ENCODE measurements around the gene AFDN. TPM values are rescaled to one million over a fixed set of nuclear protein-coding genes. Genes with fewer than 3 reads are reported as not detected.

The AFDN gene
- total RNA-seq, 4 donors from 2014 or later, result 134 to 179 (median 144) TPM

DNA sequence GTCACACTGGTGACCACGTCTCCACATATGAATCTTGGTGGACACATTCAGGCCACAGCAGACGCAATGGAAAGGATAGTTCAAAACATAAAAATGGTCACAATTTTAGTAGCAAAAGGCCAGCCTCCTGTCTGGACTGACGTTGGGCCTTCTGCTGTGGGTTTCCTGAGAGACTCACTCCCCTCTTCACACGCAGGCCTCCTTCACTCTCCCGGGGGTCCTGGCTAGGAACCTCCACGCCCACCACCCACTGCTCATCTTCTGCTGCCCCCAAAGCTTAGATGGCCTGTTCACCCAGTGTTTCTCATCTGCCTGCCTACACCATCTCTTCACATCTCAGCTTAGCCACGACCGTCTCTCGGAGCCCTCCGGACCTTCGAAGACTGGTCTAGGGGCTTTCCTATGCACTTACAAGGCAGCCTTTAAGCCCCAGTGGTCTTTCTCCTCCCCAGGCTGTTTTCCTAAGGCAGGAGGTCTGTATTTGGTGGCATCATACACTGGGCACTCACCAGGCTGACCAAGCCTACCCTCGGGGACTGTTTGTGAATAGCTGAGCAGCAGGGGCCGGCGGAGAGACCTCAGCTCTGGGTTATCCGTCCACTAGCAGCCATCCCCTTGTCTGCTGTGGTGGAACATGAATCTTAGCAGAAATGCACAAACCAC lies 46.6 kb upstream of the AFDN start:
- Histone ChIP-seq H3K27ac (no peak overlapping the region), H3K36me3 (no peaks in the 10 kb centered on the region), H3K27me3 (no peaks in the 10 kb centered on the region), H3K4me1 (no peaks in the 10 kb centered on the region), H3K9me3 (no peaks in the 10 kb centered on the region), H3K4me3 (no peak overlapping the region)
- DNase-seq (ENCODE audit: low spot score in 2 of 2), result no peak
- 82 to 90% methylated on average over 15 of the region's 15 CpGs for WGBS, 2 donors
- TF ChIP-seq, protein P1, sequence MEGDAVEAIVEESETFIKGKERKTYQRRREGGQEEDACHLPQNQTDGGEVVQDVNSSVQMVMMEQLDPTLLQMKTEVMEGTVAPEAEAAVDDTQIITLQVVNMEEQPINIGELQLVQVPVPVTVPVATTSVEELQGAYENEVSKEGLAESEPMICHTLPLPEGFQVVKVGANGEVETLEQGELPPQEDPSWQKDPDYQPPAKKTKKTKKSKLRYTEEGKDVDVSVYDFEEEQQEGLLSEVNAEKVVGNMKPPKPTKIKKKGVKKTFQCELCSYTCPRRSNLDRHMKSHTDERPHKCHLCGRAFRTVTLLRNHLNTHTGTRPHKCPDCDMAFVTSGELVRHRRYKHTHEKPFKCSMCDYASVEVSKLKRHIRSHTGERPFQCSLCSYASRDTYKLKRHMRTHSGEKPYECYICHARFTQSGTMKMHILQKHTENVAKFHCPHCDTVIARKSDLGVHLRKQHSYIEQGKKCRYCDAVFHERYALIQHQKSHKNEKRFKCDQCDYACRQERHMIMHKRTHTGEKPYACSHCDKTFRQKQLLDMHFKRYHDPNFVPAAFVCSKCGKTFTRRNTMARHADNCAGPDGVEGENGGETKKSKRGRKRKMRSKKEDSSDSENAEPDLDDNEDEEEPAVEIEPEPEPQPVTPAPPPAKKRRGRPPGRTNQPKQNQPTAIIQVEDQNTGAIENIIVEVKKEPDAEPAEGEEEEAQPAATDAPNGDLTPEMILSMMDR (IDR thresholded peaks at IDR 0.05), result no peak
- TF ChIP-seq POLR2A (IDR thresholded peaks at IDR 0.05) (no peak), EP300 (IDR thresholded peaks at IDR 0.05) (no peak)

DNA sequence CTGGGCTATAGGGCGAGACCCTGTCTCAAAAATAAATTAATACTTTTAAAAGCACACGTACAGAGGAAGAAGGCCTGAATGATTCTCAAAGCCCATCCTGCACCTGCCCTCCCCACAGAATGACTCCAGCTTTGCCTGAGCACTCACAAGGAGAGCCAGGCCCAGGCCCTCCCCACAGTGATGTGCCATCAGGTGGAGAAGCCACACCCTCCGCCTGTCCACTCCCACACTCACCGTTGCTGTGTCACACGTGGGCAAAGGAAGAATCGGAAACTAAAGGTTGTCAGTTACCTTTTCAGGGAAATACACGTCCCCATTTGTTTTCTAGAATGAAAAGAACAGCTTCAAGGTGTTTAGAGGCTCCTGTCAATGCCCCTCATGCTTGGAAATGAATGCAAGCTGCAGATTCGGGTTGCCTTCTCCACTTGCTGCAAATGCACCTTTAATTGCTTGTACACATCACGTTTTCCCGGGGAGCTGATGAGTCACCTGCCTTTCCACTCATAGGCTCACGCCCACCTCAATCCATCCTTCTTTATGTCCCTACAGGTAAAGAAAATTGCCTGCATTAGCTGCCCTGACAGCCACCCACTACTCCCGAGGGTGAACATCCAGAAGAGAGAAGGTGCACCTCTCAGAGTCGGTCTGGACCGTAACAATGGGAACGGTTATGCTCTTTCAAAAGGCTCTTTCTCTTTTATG lies 45.5 kb upstream of the AFDN start:
- Histone ChIP-seq H3K27ac (no peak overlapping the region), H3K4me3 (no peak overlapping the region), H3K36me3 (no peaks in the 10 kb centered on the region), H3K27me3 (no peaks in the 10 kb centered on the region), H3K9me3 (no peaks in the 10 kb centered on the region), H3K4me1 (no peaks in the 10 kb centered on the region)
- 78 to 83% methylated on average over 15 of the region's 15 CpGs for WGBS, 2 donors
- TF ChIP-seq, protein P1 (IDR thresholded peaks at IDR 0.05), result no peak
- TF ChIP-seq POLR2A (IDR thresholded peaks at IDR 0.05) (no peak), EP300 (IDR thresholded peaks at IDR 0.05) (no peak)
- DNase-seq (ENCODE audit: low spot score in 2 of 2), result no peak

DNA sequence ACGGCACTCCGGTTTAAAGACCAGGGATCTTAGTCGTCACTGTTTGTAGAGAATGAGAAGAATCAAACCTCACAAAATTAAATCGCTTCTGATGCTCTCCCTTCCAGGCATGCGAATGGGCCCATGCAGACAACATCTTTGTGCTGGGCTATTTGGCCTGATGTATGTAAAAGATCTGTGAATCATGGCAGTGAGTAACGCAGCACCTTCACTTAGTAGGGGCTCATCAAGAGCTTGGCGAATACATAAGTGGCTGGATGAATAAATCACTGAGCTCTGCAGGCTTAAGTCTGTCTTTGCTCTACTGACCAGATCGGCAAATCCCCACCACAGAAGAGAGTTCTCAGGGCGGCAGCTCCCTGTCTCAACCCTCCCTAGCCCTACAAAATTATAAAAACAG lies 44.8 kb upstream of the AFDN start:
- no peaks in the 10 kb centered on the region for H3K36me3 ChIP-seq
- no peak overlapping the region for H3K27ac ChIP-seq
- no peak for TF ChIP-seq POLR2A (IDR thresholded peaks at IDR 0.05)
- no peak for TF ChIP-seq EP300 (IDR thresholded peaks at IDR 0.05)
- TF ChIP-seq, protein P1 (IDR thresholded peaks at IDR 0.05), result no peak
- no peak overlapping the region for H3K4me3 ChIP-seq
- H3K4me1 ChIP-seq, result peaks cover 0 to 4% (median 0%) of the 10 kb centered on the region in 4 donors
- no peaks in the 10 kb centered on the region for H3K27me3 ChIP-seq
- 91 to 95% methylated on average over 9 of the region's 9 CpGs for WGBS, 2 donors
- H3K9me3 ChIP-seq, result no peaks in the 10 kb centered on the region
- DNase-seq (ENCODE audit: low spot score in 2 of 2), result no peak

GRCh38 chr6:167782698-167783517 lies 43.8 kb upstream of the AFDN start:
- Histone ChIP-seq H3K36me3 (no peaks in the 10 kb centered on the region), H3K9me3 (no peaks in the 10 kb centered on the region), H3K4me3 (no peak overlapping the region), H3K4me1 (peaks cover 0 to 11% (median 0%) of the 10 kb centered on the region in 4 donors), H3K27me3 (no peaks in the 10 kb centered on the region), H3K27ac (no peak overlapping the region)
- TF ChIP-seq POLR2A (IDR thresholded peaks at IDR 0.05), result no peak
- no peak for TF ChIP-seq EP300 (IDR thresholded peaks at IDR 0.05)
- TF ChIP-seq, protein P1 (IDR thresholded peaks at IDR 0.05), result no peak
- DNase-seq (ENCODE audit: low spot score in 2 of 2), result no peak
- 91% methylated on average over 4 of the region's 4 CpGs for WGBS, 2 donors
